ENCODE results near the gene CDH23. TPM values are rescaled to one million over a fixed set of nuclear protein-coding genes. Genes with fewer than 3 reads are reported as not detected.

CDH23 gene
- total and polyA plus RNA-seq, 2 donors (not counting 1 experiment from before 2014, with no cell fraction given): 0.37 to 0.89 TPM

DNA sequence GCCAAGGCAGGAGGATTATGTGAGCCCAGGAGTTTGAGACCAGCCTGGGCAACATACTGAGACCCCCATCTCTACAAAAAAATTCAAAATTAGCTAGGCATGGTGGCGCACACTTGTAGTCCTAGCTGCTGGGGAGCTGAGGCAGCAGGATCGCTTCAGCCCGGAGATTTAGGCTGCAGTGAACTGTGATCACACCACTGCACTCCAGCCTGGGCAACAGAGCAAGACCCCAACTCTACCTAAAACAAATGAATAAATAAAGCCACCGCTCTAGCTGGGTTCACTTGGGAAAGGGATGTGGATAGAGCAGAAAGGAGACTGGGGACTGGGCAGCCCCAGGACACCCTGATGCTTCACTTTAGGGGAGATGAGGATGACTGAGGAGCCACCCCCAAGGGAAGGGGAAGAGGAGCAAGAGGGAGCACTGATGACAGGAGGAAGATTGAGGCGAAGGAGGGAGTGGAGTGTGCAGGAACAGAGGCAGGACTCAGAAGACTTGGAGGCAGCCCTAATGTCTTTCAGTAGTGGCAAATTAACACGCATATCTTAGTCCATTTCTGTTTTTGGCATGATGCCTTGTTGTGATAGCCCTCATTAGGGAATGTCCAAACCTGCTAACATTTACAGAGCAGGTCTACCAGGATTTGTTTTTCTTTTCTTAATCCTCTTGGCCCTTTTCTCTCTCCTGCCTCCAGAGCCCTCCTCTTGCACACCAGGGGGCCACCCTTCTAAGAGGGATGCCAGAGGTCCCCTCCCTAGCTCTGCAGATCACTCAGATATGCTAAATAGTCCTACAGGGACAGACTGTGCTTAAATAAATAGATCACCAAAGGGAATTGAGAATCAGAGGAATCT lies 234.5 kb downstream of the CDH23 start:
- CTCF ChIA-PET: interaction anchor here (1.1 kb wide), 1 partner anchor 22 kb away, joined by 4 read pairs; no protein-coding TSS in a partner anchor
- TF ChIP-seq EZH2 (IDR thresholded peaks at IDR 0.05; ENCODE audit: borderline replicate concordance, insufficient read depth, low read depth, low read length, poor library complexity, severe bottlenecking): no peak
- no peak for TF ChIP-seq CTCF (IDR thresholded peaks at IDR 0.05)

GRCh38 chr10:71632200-71632820 lies 235.6 kb downstream of the CDH23 start:
- intact Hi-C loops (cut with micrococcal nuclease): no loop called here
- no peak overlapping the region for H2AFZ ChIP-seq (ENCODE audit: insufficient read depth, low read depth, low read length, poor library complexity, severe bottlenecking)
- CTCF ChIA-PET: interaction anchor here (1.0 kb wide), 1 partner anchor 312 kb away, joined by 3 read pairs; no protein-coding TSS in a partner anchor

More for the DNA sequence above, 234.5 kb downstream of the CDH23 start:
- POLR2A ChIA-PET: no interaction called here
- H3K4me1 Mint-ChIP-seq: no peaks in the 10 kb centered on the region
- Histone ChIP-seq H3K4me1 (ENCODE audit: control insufficient read depth in 2 of 2, insufficient read depth in 2 of 2, low read length in 2 of 2) (no peaks in the 10 kb centered on the region), H3K9ac (ENCODE audit: low read length) (no peak overlapping the region), H3K79me2 (ENCODE audit: control insufficient read depth, insufficient read depth, low read length) (no peaks in the 10 kb centered on the region), H4K20me1 (ENCODE audit: control insufficient read depth, insufficient read depth, low read length, poor library complexity, severe bottlenecking) (no peaks in the 10 kb centered on the region), H3K36me3 (replicated peaks in 1 of 2; ENCODE audit: control extremely low read depth in 1 of 2, control insufficient read depth in 1 of 2, extremely low read depth in 1 of 2, insufficient read depth in 2 of 2, low read length in 1 of 2) (no peaks in the 10 kb centered on the region), H3K27me3 (replicated peaks in 1 of 4; ENCODE audit: control extremely low read depth in 1 of 4, control insufficient read depth in 3 of 4, insufficient read depth in 4 of 4, low read length in 3 of 4) (no peaks in the 10 kb centered on the region), H3K9me3 (ENCODE audit: control extremely low read depth in 1 of 3, control insufficient read depth in 2 of 3, insufficient read depth in 1 of 3, low read length in 2 of 3) (no peaks in the 10 kb centered on the region), H3K4me3 (ENCODE audit: control extremely low read depth in 1 of 5, extremely low read depth in 1 of 5, insufficient read depth in 1 of 5, low read depth in 2 of 5, low read length in 4 of 5) (no peak overlapping the region), H2AFZ (ENCODE audit: insufficient read depth, low read depth, low read length, poor library complexity, severe bottlenecking) (no peak overlapping the region), H3K4me2 (replicated peaks; ENCODE audit: low read depth, low read length, poor library complexity, severe bottlenecking) (no peak overlapping the region), H3K27ac (ENCODE audit: low read length in 2 of 2) (no peak overlapping the region)
- no peaks in the 10 kb centered on the region for H3K9me3 Mint-ChIP-seq (ENCODE audit: insufficient read depth)
- H3K27ac Mint-ChIP-seq: no peak overlapping the region
- ATAC-seq (ENCODE audit: low read depth) (no peak), DNase-seq (no peak)
- WGBS (ENCODE audit: insufficient coverage): 100% methylated on average over 4 of the region's 6 CpGs
- no peak overlapping the region for H3K4me3 Mint-ChIP-seq
- H3K27me3 Mint-ChIP-seq: peaks cover 39% of the 10 kb centered on the region
- intact Hi-C loops (cut with micrococcal nuclease): no loop called here

More at GRCh38 chr10:71632200-71632820, 235.6 kb downstream of the CDH23 start:
- H3K9me3 Mint-ChIP-seq (ENCODE audit: insufficient read depth): no peaks in the 10 kb centered on the region
- Histone ChIP-seq H3K9me3 (ENCODE audit: control extremely low read depth in 1 of 3, control insufficient read depth in 2 of 3, insufficient read depth in 1 of 3, low read length in 2 of 3) (no peaks in the 10 kb centered on the region), H3K79me2 (ENCODE audit: control insufficient read depth, insufficient read depth, low read length) (no peaks in the 10 kb centered on the region), H3K4me2 (replicated peaks; ENCODE audit: low read depth, low read length, poor library complexity, severe bottlenecking) (no peak overlapping the region), H3K4me3 (ENCODE audit: control extremely low read depth in 1 of 5, extremely low read depth in 1 of 5, insufficient read depth in 1 of 5, low read depth in 2 of 5, low read length in 4 of 5) (no peak overlapping the region), H3K27ac (ENCODE audit: low read length in 2 of 2) (no peak overlapping the region), H3K9ac (ENCODE audit: low read length) (no peak overlapping the region), H3K4me1 (ENCODE audit: control insufficient read depth in 2 of 2, insufficient read depth in 2 of 2, low read length in 2 of 2) (no peaks in the 10 kb centered on the region), H3K36me3 (replicated peaks in 1 of 2; ENCODE audit: control extremely low read depth in 1 of 2, control insufficient read depth in 1 of 2, extremely low read depth in 1 of 2, insufficient read depth in 2 of 2, low read length in 1 of 2) (no peaks in the 10 kb centered on the region), H4K20me1 (ENCODE audit: control insufficient read depth, insufficient read depth, low read length, poor library complexity, severe bottlenecking) (no peaks in the 10 kb centered on the region), H3K27me3 (replicated peaks in 1 of 4; ENCODE audit: control extremely low read depth in 1 of 4, control insufficient read depth in 3 of 4, insufficient read depth in 4 of 4, low read length in 3 of 4) (no peaks in the 10 kb centered on the region)
- DNase-seq: no peak
- POLR2A ChIA-PET: no interaction called here
- H3K27ac Mint-ChIP-seq: no peak overlapping the region
- H3K4me1 Mint-ChIP-seq: no peaks in the 10 kb centered on the region
- no peak overlapping the region for H3K4me3 Mint-ChIP-seq
- no peak for TF ChIP-seq EZH2 (IDR thresholded peaks at IDR 0.05; ENCODE audit: borderline replicate concordance, insufficient read depth, low read depth, low read length, poor library complexity, severe bottlenecking)
- TF ChIP-seq CTCF (IDR thresholded peaks at IDR 0.05): no peak
- ATAC-seq (ENCODE audit: low read depth): no peak
- WGBS (ENCODE audit: insufficient coverage): 95% methylated on average over 3 of the region's 6 CpGs
- peaks cover 36% of the 10 kb centered on the region for H3K27me3 Mint-ChIP-seq
